GM10248 (cell line): ENCODE data around the gene CHTOP.

Source experiments
- CTCF ChIA-PET: fragments of 300-600 bp; sonication (Branson Sonifier 250); formaldehyde crosslinking; extraction: SDS; loops from one replicate; lab custom pipeline; 2021; ENCODE audit warnings: antibody characterized with exemption; lab: Yijun Ruan, JAX
- POLR2A ChIA-PET: fragments of 350-650 bp; sonication (Branson Sonifier 250); formaldehyde crosslinking; extraction: SDS; loops from one replicate; lab custom pipeline; 2020; ENCODE audit warnings: antibody characterized with exemption; lab: Yijun Ruan, JAX
- DNase-seq: peaks from one replicate; pipeline ENCODE4 v3.0.0; 2012; ENCODE audit errors: extremely low spot score
- TF ChIP-seq, protein P1 (sequence below): IDR thresholded peaks from 2 replicates; pipeline ENCODE4 v1.5.1; 2012; ENCODE audit warnings: mild to moderate bottlenecking, low read depth; ENCODE audit errors: extremely low read depth, missing control alignments, control extremely low read depth

Gene CHTOP

DNA sequence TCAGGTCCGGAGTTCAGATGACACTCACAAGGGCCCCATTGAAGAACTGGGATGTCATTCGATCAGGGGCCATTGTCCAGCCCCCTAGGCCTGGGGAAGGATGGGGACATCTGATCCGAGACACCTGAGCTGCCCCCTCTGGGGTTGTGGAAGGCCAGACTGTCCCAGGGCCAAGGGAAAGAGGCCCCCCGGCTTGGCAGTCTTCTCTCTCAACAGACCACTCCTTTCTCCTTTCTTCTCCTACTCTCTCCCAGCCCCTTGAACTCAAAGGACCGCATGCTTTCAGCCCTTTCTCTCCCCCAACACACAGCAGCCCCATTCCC is 4.6 kb upstream of the CHTOP start:
- DNase-seq: no peak
- TF ChIP-seq, protein P1, sequence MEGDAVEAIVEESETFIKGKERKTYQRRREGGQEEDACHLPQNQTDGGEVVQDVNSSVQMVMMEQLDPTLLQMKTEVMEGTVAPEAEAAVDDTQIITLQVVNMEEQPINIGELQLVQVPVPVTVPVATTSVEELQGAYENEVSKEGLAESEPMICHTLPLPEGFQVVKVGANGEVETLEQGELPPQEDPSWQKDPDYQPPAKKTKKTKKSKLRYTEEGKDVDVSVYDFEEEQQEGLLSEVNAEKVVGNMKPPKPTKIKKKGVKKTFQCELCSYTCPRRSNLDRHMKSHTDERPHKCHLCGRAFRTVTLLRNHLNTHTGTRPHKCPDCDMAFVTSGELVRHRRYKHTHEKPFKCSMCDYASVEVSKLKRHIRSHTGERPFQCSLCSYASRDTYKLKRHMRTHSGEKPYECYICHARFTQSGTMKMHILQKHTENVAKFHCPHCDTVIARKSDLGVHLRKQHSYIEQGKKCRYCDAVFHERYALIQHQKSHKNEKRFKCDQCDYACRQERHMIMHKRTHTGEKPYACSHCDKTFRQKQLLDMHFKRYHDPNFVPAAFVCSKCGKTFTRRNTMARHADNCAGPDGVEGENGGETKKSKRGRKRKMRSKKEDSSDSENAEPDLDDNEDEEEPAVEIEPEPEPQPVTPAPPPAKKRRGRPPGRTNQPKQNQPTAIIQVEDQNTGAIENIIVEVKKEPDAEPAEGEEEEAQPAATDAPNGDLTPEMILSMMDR: no peak
- ChIA-PET CTCF (interaction anchor here (1.2 to 6.6 kb wide), 5 partner anchors 11 to 119 kb away, joined by 4 to 105 read pairs (median 11); partner anchors contain the start of gene S100A14), POLR2A (no interaction called here)

DNA sequence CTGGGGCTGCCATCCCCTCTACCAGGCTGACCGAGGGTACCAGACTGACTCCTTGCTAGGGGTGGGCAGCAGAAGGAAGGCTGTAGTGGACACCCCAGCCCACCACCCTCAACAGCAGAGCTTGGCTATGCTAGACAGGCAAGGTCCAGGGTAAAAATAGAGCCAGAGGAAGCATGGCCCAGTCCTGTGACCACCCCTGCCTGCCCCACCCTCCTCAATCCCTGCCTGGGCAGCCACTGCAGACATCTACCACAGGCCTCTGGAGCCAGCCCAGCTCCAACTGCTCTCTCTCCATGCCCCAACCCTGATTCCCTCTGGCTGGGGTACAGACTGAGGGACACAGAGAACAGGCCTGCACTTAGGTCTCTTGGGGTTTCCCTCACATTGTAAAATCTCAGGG is 3.9 kb upstream of the CHTOP start:
- ChIA-PET POLR2A (interaction anchor here (0.5 to 0.6 kb wide), 2 partner anchors 67 to 363 kb away, joined by 3 to 5 read pairs; no protein-coding TSS in a partner anchor), CTCF (interaction anchor here (0.9 to 6.6 kb wide), 6 partner anchors 12 to 119 kb away, joined by 3 to 105 read pairs (median 4); partner anchors contain the start of gene S100A14)
- no peak for DNase-seq
- TF ChIP-seq, protein P1: no peak

DNA sequence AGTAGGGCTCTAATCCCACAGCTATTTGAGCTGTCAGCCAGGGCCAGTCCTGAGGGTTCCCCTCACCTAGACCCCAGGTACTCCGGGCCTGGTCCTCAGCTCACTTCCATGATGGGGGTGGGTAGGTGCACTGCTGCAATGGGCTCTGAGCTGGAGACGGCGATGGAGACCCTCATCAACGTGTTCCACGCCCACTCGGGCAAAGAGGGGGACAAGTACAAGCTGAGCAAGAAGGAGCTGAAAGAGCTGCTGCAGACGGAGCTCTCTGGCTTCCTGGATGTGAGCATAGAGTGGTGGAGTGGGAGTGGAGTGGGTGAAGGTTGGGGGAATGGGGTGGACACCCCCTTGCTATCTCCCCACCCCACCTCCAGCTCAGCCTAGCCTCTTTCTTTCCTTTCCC is 3.5 kb upstream of the CHTOP start:
- CTCF ChIA-PET: interaction anchor here (0.8 to 6.6 kb wide), 6 partner anchors 12 to 120 kb away, joined by 3 to 105 read pairs (median 4); partner anchors contain the start of gene S100A14
- TF ChIP-seq, protein P1: no peak
- DNase-seq: no peak
- POLR2A ChIA-PET: interaction anchor here (0.5 to 0.7 kb wide), 3 partner anchors 67 to 363 kb away, joined by 3 to 5 read pairs (median 3); no protein-coding TSS in a partner anchor

DNA sequence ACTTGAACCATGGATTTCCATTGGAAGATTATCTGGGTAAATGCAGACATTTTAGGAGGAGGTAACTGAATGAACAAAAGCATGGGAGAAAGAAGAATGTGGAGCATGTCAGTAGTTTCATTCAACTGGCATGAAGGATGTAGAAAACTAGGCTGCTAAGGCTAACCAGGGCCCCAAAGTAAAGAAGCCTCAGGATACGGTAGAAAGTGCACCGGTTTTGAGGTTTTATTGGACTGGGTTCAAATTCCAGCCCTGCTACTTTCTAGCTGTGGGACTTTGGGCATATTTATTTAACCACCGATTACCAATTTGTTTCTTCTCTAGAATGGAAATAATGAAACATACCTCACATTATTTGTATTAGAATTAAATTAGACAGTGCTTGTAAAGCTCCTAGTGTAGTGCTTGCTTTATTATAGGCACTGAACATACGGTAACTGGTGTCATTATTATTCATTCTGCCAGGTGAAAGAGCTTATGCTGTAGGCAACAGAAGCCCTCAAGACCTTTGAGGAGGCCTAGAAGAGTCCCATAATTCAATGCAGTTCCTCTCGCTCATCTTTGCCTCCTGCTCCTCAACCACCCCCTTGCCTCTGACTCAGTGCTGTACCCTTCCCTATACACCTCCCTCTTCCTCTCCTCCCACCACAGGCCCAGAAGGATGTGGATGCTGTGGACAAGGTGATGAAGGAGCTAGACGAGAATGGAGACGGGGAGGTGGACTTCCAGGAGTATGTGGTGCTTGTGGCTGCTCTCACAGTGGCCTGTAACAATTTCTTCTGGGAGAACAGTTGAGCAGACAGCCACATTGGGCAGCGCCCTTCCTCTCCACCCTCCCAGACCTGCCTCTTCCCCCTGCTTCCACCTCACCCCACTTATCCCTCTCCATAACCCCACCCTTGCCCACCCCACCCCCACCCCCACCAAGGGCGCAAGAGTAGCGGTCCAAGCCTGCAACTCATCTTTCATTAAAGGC is 2.5 kb upstream of the CHTOP start:
- DNase-seq: no peak
- TF ChIP-seq, protein P1: no peak
- ChIA-PET CTCF (interaction anchor here (0.8 to 6.6 kb wide), 5 partner anchors 13 to 121 kb away, joined by 3 to 105 read pairs (median 4); partner anchors contain the start of gene S100A14), POLR2A (interaction anchor here (0.7 kb wide), 1 partner anchor 123 kb away, joined by 3 read pairs; no protein-coding TSS in a partner anchor)

DNA sequence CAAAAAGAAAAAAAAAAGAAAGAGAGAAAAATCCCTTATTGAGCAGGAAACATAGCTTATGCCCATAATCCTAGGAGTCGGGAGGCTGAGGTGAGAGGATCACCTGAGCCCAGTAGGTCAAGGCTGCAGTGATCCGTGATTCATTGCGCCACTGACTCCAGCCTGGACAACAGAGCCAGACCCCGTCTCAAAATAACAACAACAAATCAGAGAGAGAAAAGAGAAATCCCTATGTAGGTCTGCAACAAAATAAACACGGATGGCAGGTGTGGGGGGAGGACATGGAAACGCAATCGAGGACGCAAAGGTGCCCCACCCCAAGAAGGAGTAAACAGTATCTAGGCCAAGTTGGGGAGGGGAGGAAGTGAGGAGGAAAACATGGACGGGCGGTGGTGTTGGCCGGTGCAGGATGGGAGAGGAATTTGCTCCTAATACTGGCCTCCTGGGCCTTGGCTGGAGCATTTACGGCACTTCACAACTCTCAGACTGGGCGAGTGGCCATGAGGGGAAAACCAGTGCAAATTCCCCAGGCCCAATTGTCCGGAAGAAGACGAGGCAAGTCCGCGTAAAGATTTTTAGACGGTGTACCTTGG is 609 bp upstream of the CHTOP start:
- ChIA-PET CTCF (interaction anchor here (0.8 to 2.1 kb wide), 6 partner anchors 10 to 280 kb away, joined by 3 to 12 read pairs (median 3); partner anchors contain the start of genes ILF2 and S100A14), POLR2A (interaction anchor here (0.8 to 2.9 kb wide), 14 partner anchors 10 to 360 kb away, joined by 3 to 23 read pairs (median 5); partner anchors contain the start of genes ILF2, JTB, RAB13 and RPS27)
- TF ChIP-seq, protein P1: no peak
- no peak for DNase-seq

DNA sequence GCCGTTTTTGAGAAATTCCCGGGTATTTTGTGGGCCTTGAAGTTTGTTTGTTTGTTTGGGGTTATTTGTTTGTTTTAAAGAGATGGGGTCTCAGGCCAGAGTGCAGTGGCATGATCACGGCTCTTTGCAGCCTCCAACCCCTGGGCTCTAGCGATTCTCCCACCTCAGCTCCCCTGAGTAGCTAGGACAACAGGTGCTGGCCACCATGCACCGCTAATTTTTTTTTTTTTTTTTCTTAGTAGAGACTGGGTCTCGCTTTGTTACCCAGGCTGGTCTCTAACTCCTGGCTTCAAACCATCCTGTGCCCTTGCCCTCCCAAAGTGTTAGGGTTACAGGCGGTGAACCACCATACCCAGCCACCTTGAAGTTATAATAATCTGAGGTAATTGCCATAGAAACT is 2.0 kb downstream of the CHTOP start:
- ChIA-PET CTCF (interaction anchor here (1.4 kb wide), 2 partner anchors 14 to 124 kb away, joined by 5 read pairs; no protein-coding TSS in a partner anchor), POLR2A (interaction anchor here (0.6 to 0.7 kb wide), 2 partner anchors 228 to 351 kb away, joined by 3 to 4 read pairs; no protein-coding TSS in a partner anchor)
- TF ChIP-seq, protein P1: no peak
- DNase-seq: no peak
